GM23338 (cell line): Measurements from ENCODE around the gene AHNAK.

Experiments used
- EZH2 ChIP-seq: fragments of 200-600 bp; sonication (generic); IDR thresholded peaks from one replicate; pipeline ENCODE4 v1.8.0; 2017; ENCODE audit warnings: antibody characterized with exemption, mild to moderate bottlenecking, low read depth; ENCODE audit not compliant: unreplicated experiment
- EZH2phosphoT487 ChIP-seq: fragments of 200-600 bp; sonication (generic); IDR thresholded peaks from one replicate; pipeline ENCODE4 v1.8.1; 2018; ENCODE audit warnings: antibody characterized with exemption; ENCODE audit not compliant: unreplicated experiment
- JUNB ChIP-seq: IDR thresholded peaks from one replicate; pipeline ENCODE4 v1.6.1; 2016; ENCODE audit warnings: antibody characterized with exemption; ENCODE audit not compliant: unreplicated experiment
- POLR2AphosphoS5 ChIP-seq: IDR thresholded peaks from 2 replicates; pipeline ENCODE4 v1.6.1; 2016; ENCODE audit warnings: antibody characterized with exemption, low read depth
- TF ChIP-seq, protein P1 (sequence below), 2 experiments: fragments of 200-600 bp in 1 of 2; sonication (generic) in 1 of 2; conservative IDR thresholded peaks; 2 replicates each; pipeline versions ENCODE4 v1.5.1 to v1.6.1; 2016 to 2017; ENCODE audit warnings: antibody characterized with exemption in 2 of 2, low read depth in 2 of 2, mild to moderate bottlenecking in 2 of 2, moderate library complexity in 1 of 2

DNA sequence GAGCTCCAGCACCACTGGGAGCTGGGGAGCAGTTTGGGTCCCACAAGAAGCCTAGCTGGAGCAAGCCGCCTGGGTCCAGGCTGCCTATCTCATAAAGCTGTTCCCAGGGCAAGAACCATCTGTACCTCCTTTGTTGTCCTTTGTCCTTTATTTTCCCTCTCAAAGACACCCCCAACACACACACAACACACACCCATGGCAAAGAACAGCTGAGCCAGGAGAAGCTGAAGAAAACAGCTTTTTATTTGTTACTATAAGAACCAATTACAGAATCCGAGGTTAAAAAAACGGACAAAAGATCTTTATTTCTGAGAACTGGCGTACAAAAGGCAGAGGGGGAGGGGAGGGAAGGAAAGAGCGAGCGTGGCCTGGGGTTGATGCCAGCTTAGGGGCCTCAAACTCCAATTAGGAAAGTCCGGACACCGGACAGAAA is 46.4 kb upstream of the AHNAK start:
- TF ChIP-seq, protein P1, sequence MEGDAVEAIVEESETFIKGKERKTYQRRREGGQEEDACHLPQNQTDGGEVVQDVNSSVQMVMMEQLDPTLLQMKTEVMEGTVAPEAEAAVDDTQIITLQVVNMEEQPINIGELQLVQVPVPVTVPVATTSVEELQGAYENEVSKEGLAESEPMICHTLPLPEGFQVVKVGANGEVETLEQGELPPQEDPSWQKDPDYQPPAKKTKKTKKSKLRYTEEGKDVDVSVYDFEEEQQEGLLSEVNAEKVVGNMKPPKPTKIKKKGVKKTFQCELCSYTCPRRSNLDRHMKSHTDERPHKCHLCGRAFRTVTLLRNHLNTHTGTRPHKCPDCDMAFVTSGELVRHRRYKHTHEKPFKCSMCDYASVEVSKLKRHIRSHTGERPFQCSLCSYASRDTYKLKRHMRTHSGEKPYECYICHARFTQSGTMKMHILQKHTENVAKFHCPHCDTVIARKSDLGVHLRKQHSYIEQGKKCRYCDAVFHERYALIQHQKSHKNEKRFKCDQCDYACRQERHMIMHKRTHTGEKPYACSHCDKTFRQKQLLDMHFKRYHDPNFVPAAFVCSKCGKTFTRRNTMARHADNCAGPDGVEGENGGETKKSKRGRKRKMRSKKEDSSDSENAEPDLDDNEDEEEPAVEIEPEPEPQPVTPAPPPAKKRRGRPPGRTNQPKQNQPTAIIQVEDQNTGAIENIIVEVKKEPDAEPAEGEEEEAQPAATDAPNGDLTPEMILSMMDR (conservative IDR thresholded peaks at IDR 0.05; ENCODE audit: low read depth in 2 of 2), result no peak
- no peak for TF ChIP-seq POLR2AphosphoS5
- TF ChIP-seq EZH2phosphoT487, result no peak
- TF ChIP-seq EZH2, result no peak
- no peak for TF ChIP-seq JUNB
